Stimulated activated CD4-positive, alpha-beta T cell treated with anti-CD3 and anti-CD28 coated beads, Interleukin-4, amount 100 ng/mL, for 1 hour (primary cell): ENCODE measurements around the gene TMEM107.

Experiments used
- DNase-seq: peaks from one replicate; pipeline ENCODE4 v3.0.0-alpha.2; 2020

Gene TMEM107

GRCh38 chr17:8128125-8128784, 47.9 kb downstream of the TMEM107 start:
- DNase-seq, result no peak

- peak; percentile 54 for DNase-seq
These were observed 49.6 kb downstream of the TMEM107 start for GRCh38 chr17:8126491-8127066.

- peak; percentile 22 for DNase-seq
These were observed 50.2 kb downstream of the TMEM107 start for GRCh38 chr17:8125947-8126490.

GRCh38 chr17:8125154-8125946, 50.8 kb downstream of the TMEM107 start:
- peak; percentile 84 for DNase-seq

GRCh38 chr17:8124350-8125153, 51.6 kb downstream of the TMEM107 start:
- DNase-seq, result peak; percentile 31

- peak; percentile 15 for DNase-seq
These were observed 52.4 kb downstream of the TMEM107 start, which contains the start of gene HES7 for GRCh38 chr17:8123695-8124349. Gene HES7, minus strand, starts transcription at chr17:8124106. Its CDS starts 22 bp downstream, at chr17:8124084.

GRCh38 chr17:8122924-8123694, 53.1 kb downstream of the TMEM107 start:
- DNase-seq, result peak; percentile 59
